Breast epithelium (tissue), 3 donors: Measurements from ENCODE around the gene SACS.

ENCODE experiments used
- POLR2A ChIP-seq: fragments of 450-650 bp; IDR thresholded peaks from one replicate; pipeline ENCODE4 v1.6.1; 2016; ENCODE audit warnings: antibody characterized with exemption, mild to moderate bottlenecking, moderate library complexity
- TF ChIP-seq, protein P1 (sequence below), 3 donors: fragments of 450-650 bp; IDR thresholded peaks; one replicate each; pipeline ENCODE4 v1.5.1; 2016 to 2017; ENCODE audit warnings: antibody characterized with exemption in 3 of 3, mild to moderate bottlenecking in 3 of 3, moderate library complexity in 3 of 3

DNA sequence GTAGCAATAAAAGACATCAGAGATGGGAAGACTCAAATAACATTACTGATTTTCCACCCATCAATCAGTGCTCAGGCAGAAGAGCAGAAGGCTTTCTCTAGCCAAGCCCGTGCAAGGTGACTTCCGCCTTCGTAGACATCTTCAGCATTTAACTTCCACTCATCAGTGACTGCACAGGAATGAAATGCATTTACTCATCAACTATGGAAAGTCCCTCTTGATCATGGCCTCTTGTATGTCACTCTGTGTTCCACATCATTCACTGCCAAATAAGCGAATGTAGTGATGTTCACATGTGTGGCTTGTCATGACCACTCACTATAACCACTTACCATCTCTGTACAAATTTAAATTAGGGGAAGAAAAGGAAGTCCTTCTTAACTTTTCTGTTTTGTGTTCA, 49.4 kb downstream of the SACS start:
- TF ChIP-seq, protein P1, sequence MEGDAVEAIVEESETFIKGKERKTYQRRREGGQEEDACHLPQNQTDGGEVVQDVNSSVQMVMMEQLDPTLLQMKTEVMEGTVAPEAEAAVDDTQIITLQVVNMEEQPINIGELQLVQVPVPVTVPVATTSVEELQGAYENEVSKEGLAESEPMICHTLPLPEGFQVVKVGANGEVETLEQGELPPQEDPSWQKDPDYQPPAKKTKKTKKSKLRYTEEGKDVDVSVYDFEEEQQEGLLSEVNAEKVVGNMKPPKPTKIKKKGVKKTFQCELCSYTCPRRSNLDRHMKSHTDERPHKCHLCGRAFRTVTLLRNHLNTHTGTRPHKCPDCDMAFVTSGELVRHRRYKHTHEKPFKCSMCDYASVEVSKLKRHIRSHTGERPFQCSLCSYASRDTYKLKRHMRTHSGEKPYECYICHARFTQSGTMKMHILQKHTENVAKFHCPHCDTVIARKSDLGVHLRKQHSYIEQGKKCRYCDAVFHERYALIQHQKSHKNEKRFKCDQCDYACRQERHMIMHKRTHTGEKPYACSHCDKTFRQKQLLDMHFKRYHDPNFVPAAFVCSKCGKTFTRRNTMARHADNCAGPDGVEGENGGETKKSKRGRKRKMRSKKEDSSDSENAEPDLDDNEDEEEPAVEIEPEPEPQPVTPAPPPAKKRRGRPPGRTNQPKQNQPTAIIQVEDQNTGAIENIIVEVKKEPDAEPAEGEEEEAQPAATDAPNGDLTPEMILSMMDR (IDR thresholded peaks at IDR 0.05), result no peak
- no peak for TF ChIP-seq POLR2A
